ENCODE data around the gene SH2D1B. TPM values are rescaled to one million over a fixed set of nuclear protein-coding genes. Genes with fewer than 3 reads are reported as not detected.
A peak's percentile ranks its signal among the peaks of the same experiment; 100 is the strongest.

The SH2D1B gene
- total RNA-seq, 2 experiments from 2014 or later, result not detected

- no peaks in the 10 kb centered on the region for H3K9me3 Mint-ChIP-seq
- intact Hi-C loops (cut with micrococcal nuclease), result loop anchor here (10.0 kb wide), 1 partner anchor 242 kb away; no protein-coding TSS in a partner anchor
- no peaks in the 10 kb centered on the region for H3K4me1 Mint-ChIP-seq (ENCODE audit: low read depth)
- no peak overlapping the region for H3K4me3 Mint-ChIP-seq
- H3K27me3 Mint-ChIP-seq (ENCODE audit: low read depth), result peaks cover 11% of the 10 kb centered on the region
- no peaks in the 10 kb centered on the region for H3K36me3 Mint-ChIP-seq (ENCODE audit: low read depth)
- DNase-seq, result no peak
- CTCF ChIA-PET, result interaction anchor here (1.1 kb wide), 1 partner anchor 39 kb away, joined by 4 read pairs; no protein-coding TSS in a partner anchor
- no peak overlapping the region for H3K27ac Mint-ChIP-seq
These were observed 15.6 kb downstream of the SH2D1B start for GRCh38 chr1:162396201-162396906.

- Mint-ChIP-seq H3K4me3 (no peak overlapping the region), H3K4me1 (ENCODE audit: low read depth) (no peaks in the 10 kb centered on the region), H3K27me3 (ENCODE audit: low read depth) (peaks cover 14% of the 10 kb centered on the region), H3K9me3 (no peaks in the 10 kb centered on the region), H3K27ac (no peak overlapping the region), H3K36me3 (ENCODE audit: low read depth) (no peaks in the 10 kb centered on the region)
- intact Hi-C loops (cut with micrococcal nuclease), result loop anchor here (1.0 to 10.0 kb wide), 3 partner anchors 237 to 600 kb away; no protein-coding TSS in a partner anchor
- peak; percentile 48 for DNase-seq
- CTCF ChIA-PET, result interaction anchor here (0.6 to 2.1 kb wide), 8 partner anchors 11 to 433 kb away, joined by 3 to 6 read pairs (median 4); no protein-coding TSS in a partner anchor
These were observed 20.0 kb downstream of the SH2D1B start for GRCh38 chr1:162391790-162392563.

- DNase-seq, result no peak
- CTCF ChIA-PET, result interaction anchor here (1.2 to 2.1 kb wide), 5 partner anchors 10 to 334 kb away, joined by 3 to 10 read pairs (median 4); no protein-coding TSS in a partner anchor
- intact Hi-C loops (cut with micrococcal nuclease), result loop anchor here (10.0 kb wide), 1 partner anchor 236 kb away; no protein-coding TSS in a partner anchor
- Mint-ChIP-seq H3K9me3 (no peaks in the 10 kb centered on the region), H3K4me3 (no peak overlapping the region), H3K27ac (no peak overlapping the region), H3K4me1 (ENCODE audit: low read depth) (no peaks in the 10 kb centered on the region), H3K36me3 (ENCODE audit: low read depth) (no peaks in the 10 kb centered on the region), H3K27me3 (ENCODE audit: low read depth) (peaks cover 14% of the 10 kb centered on the region)
These were observed 21.3 kb downstream of the SH2D1B start for GRCh38 chr1:162390396-162391185.

GRCh38 chr1:162389971-162390370, 22.0 kb downstream of the SH2D1B start:
- no peak overlapping the region for H3K27ac Mint-ChIP-seq
- H3K36me3 Mint-ChIP-seq (ENCODE audit: low read depth), result no peaks in the 10 kb centered on the region
- no peak overlapping the region for H3K4me3 Mint-ChIP-seq
- peaks cover 14% of the 10 kb centered on the region for H3K27me3 Mint-ChIP-seq (ENCODE audit: low read depth)
- H3K4me1 Mint-ChIP-seq (ENCODE audit: low read depth), result no peaks in the 10 kb centered on the region
- H3K9me3 Mint-ChIP-seq, result no peaks in the 10 kb centered on the region
- intact Hi-C loops (cut with micrococcal nuclease), result loop anchor here (10.0 kb wide), 1 partner anchor 235 kb away; no protein-coding TSS in a partner anchor
- CTCF ChIA-PET, result interaction anchor here (1.3 to 1.9 kb wide), 2 partner anchors 17 to 334 kb away, joined by 4 to 10 read pairs; no protein-coding TSS in a partner anchor
- DNase-seq, result no peak

GRCh38 chr1:162389021-162389818, 22.7 kb downstream of the SH2D1B start:
- H3K4me1 Mint-ChIP-seq (ENCODE audit: low read depth), result no peaks in the 10 kb centered on the region
- no peaks in the 10 kb centered on the region for H3K9me3 Mint-ChIP-seq
- CTCF ChIA-PET, result interaction anchor here (1.9 kb wide), 1 partner anchor 333 kb away, joined by 10 read pairs; no protein-coding TSS in a partner anchor

GRCh38 chr1:162388615-162389014, 23.3 kb downstream of the SH2D1B start:
- H3K27ac Mint-ChIP-seq, result no peak overlapping the region
- H3K9me3 Mint-ChIP-seq, result no peaks in the 10 kb centered on the region
- no peaks in the 10 kb centered on the region for H3K4me1 Mint-ChIP-seq (ENCODE audit: low read depth)
- peaks cover 14% of the 10 kb centered on the region for H3K27me3 Mint-ChIP-seq (ENCODE audit: low read depth)
- no peaks in the 10 kb centered on the region for H3K36me3 Mint-ChIP-seq (ENCODE audit: low read depth)
- H3K4me3 Mint-ChIP-seq, result no peak overlapping the region
- intact Hi-C loops (cut with micrococcal nuclease), result no loop called here
- CTCF ChIA-PET, result interaction anchor here (1.9 kb wide), 1 partner anchor 332 kb away, joined by 10 read pairs; no protein-coding TSS in a partner anchor
- no peak for DNase-seq

More at GRCh38 chr1:162389021-162389818, 22.7 kb downstream of the SH2D1B start:
- Mint-ChIP-seq H3K36me3 (ENCODE audit: low read depth) (no peaks in the 10 kb centered on the region), H3K27ac (no peak overlapping the region), H3K4me3 (no peak overlapping the region), H3K27me3 (ENCODE audit: low read depth) (peaks cover 14% of the 10 kb centered on the region)
- intact Hi-C loops (cut with micrococcal nuclease), result no loop called here
- no peak for DNase-seq

- no peaks in the 10 kb centered on the region for H3K4me1 Mint-ChIP-seq (ENCODE audit: low read depth)
- CTCF ChIA-PET, result interaction anchor here (1.9 kb wide), 1 partner anchor 332 kb away, joined by 10 read pairs; no protein-coding TSS in a partner anchor
- no peak overlapping the region for H3K4me3 Mint-ChIP-seq
- no peak for DNase-seq
- no peaks in the 10 kb centered on the region for H3K36me3 Mint-ChIP-seq (ENCODE audit: low read depth)
- H3K27ac Mint-ChIP-seq, result no peak overlapping the region
- intact Hi-C loops (cut with micrococcal nuclease), result no loop called here
- H3K9me3 Mint-ChIP-seq, result no peaks in the 10 kb centered on the region
- peaks cover 14% of the 10 kb centered on the region for H3K27me3 Mint-ChIP-seq (ENCODE audit: low read depth)
These were observed 23.8 kb downstream of the SH2D1B start for GRCh38 chr1:162388083-162388594.

GRCh38 chr1:162387226-162388082, 24.5 kb downstream of the SH2D1B start:
- Mint-ChIP-seq H3K9me3 (no peaks in the 10 kb centered on the region), H3K27ac (no peak overlapping the region), H3K27me3 (ENCODE audit: low read depth) (peaks cover 14% of the 10 kb centered on the region), H3K36me3 (ENCODE audit: low read depth) (no peaks in the 10 kb centered on the region), H3K4me1 (ENCODE audit: low read depth) (no peaks in the 10 kb centered on the region), H3K4me3 (no peak overlapping the region)
- no peak for DNase-seq
- intact Hi-C loops (cut with micrococcal nuclease), result no loop called here
- CTCF ChIA-PET, result no interaction called here

- intact Hi-C loops (cut with micrococcal nuclease), result no loop called here
- no peaks in the 10 kb centered on the region for H3K36me3 Mint-ChIP-seq (ENCODE audit: low read depth)
These were observed 25.4 kb downstream of the SH2D1B start for GRCh38 chr1:162386292-162387225.

GRCh38 chr1:162385702-162386101, 26.2 kb downstream of the SH2D1B start:
- Mint-ChIP-seq H3K27ac (no peak overlapping the region), H3K9me3 (no peaks in the 10 kb centered on the region), H3K27me3 (ENCODE audit: low read depth) (peaks cover 13% of the 10 kb centered on the region), H3K4me1 (ENCODE audit: low read depth) (no peaks in the 10 kb centered on the region), H3K4me3 (no peak overlapping the region), H3K36me3 (ENCODE audit: low read depth) (no peaks in the 10 kb centered on the region)
- CTCF ChIA-PET, result no interaction called here
- DNase-seq, result no peak
- intact Hi-C loops (cut with micrococcal nuclease), result no loop called here

More at GRCh38 chr1:162386292-162387225, 25.4 kb downstream of the SH2D1B start:
- Mint-ChIP-seq H3K9me3 (no peaks in the 10 kb centered on the region), H3K27ac (no peak overlapping the region), H3K27me3 (ENCODE audit: low read depth) (peaks cover 14% of the 10 kb centered on the region), H3K4me3 (no peak overlapping the region), H3K4me1 (ENCODE audit: low read depth) (no peaks in the 10 kb centered on the region)
- CTCF ChIA-PET, result no interaction called here
- no peak for DNase-seq

Data from activated naive CD4-positive, alpha-beta T cell treated with anti-CD3 and anti-CD28 coated beads for 36 hours (primary cell).